AG04450 (cell line): ENCODE data around the gene MID1. TPM values are rescaled to one million over a fixed set of nuclear protein-coding genes. Genes with fewer than 3 reads are reported as not detected.

Experiments used
- CTCF ChIA-PET: fragments of 300-600, 350-600 bp; formaldehyde crosslinking; extraction: SDS; loops from one replicate; lab custom pipeline; 2022; ENCODE audit warnings: antibody characterized with exemption, inconsistent platforms; lab: Charles Lee
- POLR2A ChIA-PET: fragments of 350-600 bp; formaldehyde crosslinking; extraction: SDS; loops from one replicate; lab custom pipeline; 2021; ENCODE audit warnings: antibody characterized with exemption, inconsistent platforms; lab: Yijun Ruan, JAX
- DNase-seq: peaks from one replicate; pipeline ENCODE4 v3.0.0-alpha.2; 2011; ENCODE audit warnings: low read depth, low spot score
- H3K27ac ChIP-seq: one replicate; pipeline ENCODE4 v1.5.1; 2012; ENCODE audit warnings: low read depth, low read length, control low read depth
- H3K27me3 ChIP-seq: one replicate; pipeline ENCODE4 v1.6.0; 2012; ENCODE audit warnings: low read length; ENCODE audit not compliant: control insufficient read depth, insufficient read depth
- H3K4me3 ChIP-seq: 2 replicates; pipeline ENCODE4 v1.5.1; 2011; ENCODE audit warnings: mild to moderate bottlenecking, low read depth, low read length, control low read depth
- H3K9me3 ChIP-seq: 2 replicates; pipeline ENCODE4 v1.5.1; 2012; ENCODE audit warnings: low read length; ENCODE audit not compliant: control insufficient read depth, insufficient read depth
- CTCF ChIP-seq: IDR thresholded peaks from 2 replicates; pipeline ENCODE4 v1.5.1; 2011; ENCODE audit warnings: low read depth, low read length, control low read depth, inconsistent platforms
- polyA plus RNA-seq: library from polyadenylated mRNA; depleted of rRNA; stranded (reverse); fragments of >200 nt; gene quantifications from 2 replicates; pipeline ENCODE4 v1.2.3, GENCODE V29; 2011

Gene MID1
- polyA plus RNA-seq, 1 experiment, result 37.5 TPM

DNA sequence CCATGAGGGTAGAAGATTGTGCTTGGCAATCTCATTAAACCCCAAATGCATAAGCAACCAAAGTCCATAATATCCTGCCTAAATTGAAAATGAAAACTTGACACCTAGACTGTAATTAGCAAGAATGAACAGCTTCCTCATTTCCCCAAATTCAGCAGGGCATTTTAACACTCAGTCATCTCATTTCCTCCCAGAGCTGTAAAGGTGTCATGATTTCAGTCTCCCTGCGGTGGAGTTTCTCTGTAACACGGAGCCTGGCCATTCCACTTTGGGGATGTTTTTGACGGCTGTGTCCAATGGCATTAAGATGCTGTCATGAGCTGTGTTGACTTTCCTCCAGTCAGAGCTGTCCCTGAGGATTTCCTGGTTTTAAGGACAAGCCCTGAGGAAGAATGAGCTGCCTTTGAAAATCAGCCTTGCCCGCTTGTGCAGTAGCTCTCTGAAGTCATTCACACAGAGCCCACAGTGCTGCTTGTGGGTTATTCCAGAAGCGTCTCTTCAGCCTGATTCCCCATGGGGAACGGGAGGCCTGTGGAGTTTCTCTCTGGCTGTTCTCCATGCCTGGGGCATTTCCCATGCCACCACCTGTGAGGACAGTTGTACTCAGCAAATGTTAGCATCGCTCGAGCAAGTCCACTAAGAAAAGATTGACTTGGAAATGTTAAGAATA, 187.0 kb downstream of the MID1 start:
- ChIA-PET POLR2A (no interaction called here), CTCF (no interaction called here)
- DNase-seq, result no peak
- no peak for TF ChIP-seq CTCF
- Histone ChIP-seq H3K27me3 (no peaks in the 10 kb centered on the region), H3K4me3 (no peak overlapping the region), H3K27ac (no peak overlapping the region), H3K9me3 (no peaks in the 10 kb centered on the region)

GRCh38 chrX:10429908-10430307, 190.5 kb downstream of the MID1 start:
- ChIA-PET POLR2A (no interaction called here), CTCF (no interaction called here)
- Histone ChIP-seq H3K27ac (no peak overlapping the region), H3K4me3 (no peak overlapping the region), H3K27me3 (no peaks in the 10 kb centered on the region), H3K9me3 (no peaks in the 10 kb centered on the region)
- no peak for TF ChIP-seq CTCF
- no peak for DNase-seq

DNA sequence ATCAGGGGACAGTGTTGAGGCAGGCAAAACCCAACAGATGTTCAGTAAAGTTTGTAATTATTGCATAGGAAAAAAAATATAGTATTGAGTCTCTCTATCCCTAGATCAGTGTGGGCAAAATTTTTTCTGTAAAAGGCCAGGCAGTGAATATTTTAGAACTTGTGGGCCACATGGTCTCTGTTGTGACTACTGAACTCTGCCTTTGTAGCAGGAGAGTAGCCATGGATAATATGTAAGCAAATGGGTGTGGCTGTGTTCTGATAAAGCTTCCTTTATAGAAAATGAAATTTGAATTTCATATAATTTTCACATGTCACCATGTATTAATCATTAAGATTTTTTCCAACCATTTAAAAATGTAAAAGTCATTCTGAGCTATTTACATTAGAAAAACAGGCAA, 193.1 kb downstream of the MID1 start:
- H3K4me3 ChIP-seq, result no peak overlapping the region
- no peak overlapping the region for H3K27ac ChIP-seq
- TF ChIP-seq CTCF, result no peak
- H3K9me3 ChIP-seq, result no peaks in the 10 kb centered on the region
- no peak for DNase-seq
- H3K27me3 ChIP-seq, result no peaks in the 10 kb centered on the region
- CTCF ChIA-PET, result no interaction called here
- POLR2A ChIA-PET, result no interaction called here

GRCh38 chrX:10423716-10424115, 196.7 kb downstream of the MID1 start:
- ChIA-PET CTCF (no interaction called here), POLR2A (no interaction called here)

More at GRCh38 chrX:10423716-10424115, 196.7 kb downstream of the MID1 start:
- Histone ChIP-seq H3K9me3 (no peaks in the 10 kb centered on the region), H3K27me3 (no peaks in the 10 kb centered on the region), H3K27ac (no peak overlapping the region), H3K4me3 (no peak overlapping the region)
- DNase-seq, result no peak
- no peak for TF ChIP-seq CTCF
